Subcutaneous adipose tissue (tissue), 4 donors: ENCODE results near the gene DCXR. TPM values are rescaled to one million over a fixed set of nuclear protein-coding genes. Genes with fewer than 3 reads are reported as not detected.

Experiments
- CTCF ChIP-seq: fragments of 450-650 bp; IDR thresholded peaks from one replicate; pipeline ENCODE4 v1.5.1; 2016; ENCODE audit warnings: low read depth, mild to moderate bottlenecking, control low read depth, antibody characterized with exemption, moderate library complexity
- total RNA-seq, 4 donors: library from RNA; depleted of rRNA; stranded (reverse); fragments of >200 nt; gene quantifications; one replicate each; pipeline ENCODE4 v1.1.0, GENCODE V29; 2016

Gene DCXR
- total RNA-seq, 4 donors from 2014 or later = 157 to 383 (median 255) TPM

DNA sequence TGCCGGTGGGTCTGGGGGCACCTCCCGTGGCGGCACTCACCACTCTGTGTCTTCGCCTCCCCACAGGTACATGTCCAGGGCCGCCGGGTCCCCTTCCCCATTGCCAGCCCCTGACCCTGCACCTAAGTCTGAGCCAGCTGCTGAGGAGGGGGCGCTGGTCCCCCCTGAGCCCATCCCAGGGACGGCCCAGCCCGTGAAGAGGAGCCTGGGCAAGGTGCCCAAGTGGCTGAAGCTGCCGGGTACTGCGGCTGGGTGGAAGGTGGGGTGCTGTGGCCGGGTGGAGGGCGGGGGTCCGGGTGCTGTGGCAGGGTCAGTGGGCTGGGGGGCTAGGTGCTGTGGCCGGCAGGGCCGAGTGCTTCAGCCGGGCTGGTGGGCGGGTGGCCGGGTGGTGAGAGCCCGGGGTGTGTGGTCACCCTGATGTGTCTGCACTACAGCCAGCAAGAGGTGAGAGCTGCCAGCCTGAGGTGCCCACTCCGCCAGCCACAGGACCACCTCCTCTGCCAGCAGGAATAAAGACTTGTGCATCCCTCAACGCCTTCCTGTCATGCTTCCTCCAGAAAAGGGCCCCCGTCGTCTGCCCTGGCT is 20.5 kb downstream of the DCXR start:
- TF ChIP-seq CTCF = no peak

DNA sequence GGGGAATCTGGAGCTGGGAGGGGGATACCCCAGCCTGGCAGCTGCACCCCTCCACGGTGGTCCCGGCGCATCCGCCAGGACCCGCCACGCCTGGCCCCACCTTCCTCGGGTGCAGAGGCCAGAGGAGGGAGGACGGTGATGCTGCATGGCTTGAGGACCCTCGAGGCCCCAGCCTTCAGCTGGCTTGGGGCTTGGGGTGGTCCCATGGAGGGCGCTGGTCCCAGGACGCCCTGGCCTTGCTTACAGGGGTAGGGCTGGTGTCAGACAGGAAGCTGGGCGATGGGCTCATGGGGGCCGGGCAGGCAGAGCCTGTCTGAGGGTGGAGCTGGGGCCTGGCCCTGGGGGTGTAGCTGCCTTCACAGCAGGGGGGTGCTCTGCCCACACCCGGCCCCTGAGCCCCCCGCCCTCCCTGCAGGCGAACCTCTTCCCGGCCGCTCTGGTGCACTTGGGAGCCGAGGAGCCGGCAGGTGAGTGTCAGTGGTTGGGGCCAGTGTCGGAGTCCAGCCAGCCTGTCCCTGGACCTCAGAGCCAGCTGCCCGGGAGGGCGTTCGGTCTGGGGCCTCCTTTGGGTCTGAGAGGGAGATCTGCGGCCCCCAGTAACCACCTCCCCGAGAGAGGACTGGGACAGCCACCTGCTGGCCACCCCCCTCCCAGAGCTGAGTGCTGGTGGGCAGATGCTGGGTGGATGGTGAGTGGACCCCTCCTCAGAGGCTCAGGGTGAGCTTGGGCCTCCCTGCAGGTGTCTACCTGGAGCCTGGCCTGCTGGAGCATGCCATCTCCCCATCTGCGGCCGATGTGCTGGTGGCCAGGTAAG is 21.2 kb downstream of the DCXR start:
- TF ChIP-seq CTCF = no peak

DNA sequence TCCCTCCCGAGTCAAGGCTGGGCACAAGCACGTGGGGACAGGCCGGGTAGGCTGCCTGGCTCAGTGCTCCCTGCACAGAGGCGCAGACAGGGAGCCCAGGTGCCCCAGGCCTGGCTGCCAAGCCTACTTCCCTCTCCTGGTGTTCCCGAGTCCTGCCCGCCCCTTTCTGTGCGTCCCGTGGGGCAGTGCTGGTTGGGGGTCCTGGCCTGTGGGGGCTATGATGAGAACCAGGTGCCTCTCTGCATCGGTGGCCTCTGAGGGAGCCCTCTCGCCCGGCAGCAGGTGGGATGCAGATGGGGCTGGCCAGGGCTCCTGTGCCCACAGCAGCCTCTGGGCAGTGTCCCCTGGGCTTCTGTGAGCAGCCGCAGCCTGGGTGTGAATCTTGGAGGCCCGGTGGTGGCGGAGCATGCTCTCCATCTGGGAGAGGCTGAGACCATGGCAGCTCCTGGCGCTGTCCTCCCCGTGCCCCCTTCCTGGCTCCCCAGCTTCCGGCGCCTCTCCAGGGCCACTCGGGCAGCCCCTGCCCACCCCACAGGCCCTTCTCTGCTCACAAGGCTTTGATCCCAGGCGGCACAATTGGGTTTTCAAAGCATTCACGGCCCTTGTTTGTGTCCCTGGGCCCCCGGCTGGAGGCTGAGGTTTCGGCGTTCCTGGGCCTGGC is 22.1 kb downstream of the DCXR start:
- no peak for TF ChIP-seq CTCF

DNA sequence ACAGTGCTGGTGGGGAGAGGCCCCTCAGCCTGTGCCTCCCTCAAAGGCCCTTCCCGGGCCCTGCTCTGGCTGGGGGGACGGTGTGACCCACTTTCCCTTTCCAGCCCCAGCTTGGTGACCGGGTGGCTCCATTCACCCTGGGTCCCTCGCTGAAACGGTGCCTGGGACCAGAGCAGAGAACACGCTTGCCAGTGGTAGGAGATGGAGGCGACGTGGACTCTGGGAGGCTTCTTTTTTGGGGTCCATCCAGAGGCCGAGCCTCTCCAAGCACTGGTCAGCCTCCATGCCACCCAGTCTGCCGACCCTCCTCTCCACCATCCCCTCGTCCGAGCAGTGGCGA is 22.6 kb downstream of the DCXR start:
- no peak for TF ChIP-seq CTCF

DNA sequence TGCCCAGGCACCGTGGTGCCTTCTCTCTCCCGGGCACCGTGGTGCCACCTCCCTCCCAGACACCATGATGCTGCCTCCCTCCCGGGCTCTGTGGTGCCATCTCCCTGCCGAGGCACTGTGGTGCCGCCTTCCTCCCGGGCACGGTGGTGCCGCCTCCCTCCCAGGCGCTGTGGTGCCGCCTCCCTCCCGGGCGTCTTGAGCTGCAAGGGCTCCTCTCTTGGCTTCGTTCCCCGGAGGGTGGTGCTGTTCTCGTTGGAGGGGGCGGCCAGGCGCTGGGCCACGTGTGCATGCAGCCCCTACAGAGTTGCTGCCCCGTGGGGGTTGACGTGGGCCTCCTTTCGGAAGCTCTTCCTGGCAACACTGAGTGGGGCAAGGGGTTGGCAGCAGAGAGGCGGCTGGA is 23.1 kb downstream of the DCXR start:
- no peak for TF ChIP-seq CTCF

GRCh38 chr17:82013772-82014321 is 23.6 kb downstream of the DCXR start:
- no peak for TF ChIP-seq CTCF

- no peak for TF ChIP-seq CTCF
Observed at GRCh38 chr17:82013341-82013740, 24.2 kb downstream of the DCXR start.
